Osteocyte (in vitro differentiated cells): ENCODE data around the gene KAZALD1. TPM values are rescaled to one million over a fixed set of nuclear protein-coding genes. Genes with fewer than 3 reads are reported as not detected.

Experiments used
- DNase-seq: peaks from one replicate; pipeline ENCODE4 v3.0.0; 2021; ENCODE audit warnings: mixed read lengths; ENCODE audit not compliant: unreplicated experiment; ENCODE audit errors: extremely low spot score
- H3K27ac Mint-ChIP-seq: one replicate; pipeline ENCODE4 v1.8.0; 2021; ENCODE audit warnings: mild to moderate bottlenecking, mixed read lengths; ENCODE audit not compliant: unreplicated experiment
- H3K27me3 Mint-ChIP-seq: one replicate; pipeline ENCODE4 v1.8.0; 2021; ENCODE audit warnings: mixed read lengths; ENCODE audit not compliant: unreplicated experiment
- H3K36me3 Mint-ChIP-seq: one replicate; pipeline ENCODE4 v1.8.0; 2021; ENCODE audit warnings: mixed read lengths; ENCODE audit not compliant: unreplicated experiment
- H3K4me1 Mint-ChIP-seq: one replicate; pipeline ENCODE4 v1.8.0; 2021; ENCODE audit warnings: mixed read lengths; ENCODE audit not compliant: unreplicated experiment
- H3K4me3 Mint-ChIP-seq: one replicate; pipeline ENCODE4 v1.8.0; 2021; ENCODE audit warnings: mild to moderate bottlenecking, moderate library complexity, mixed read lengths; ENCODE audit not compliant: unreplicated experiment
- H3K9me3 Mint-ChIP-seq: one replicate; pipeline ENCODE4 v1.8.0; 2021; ENCODE audit warnings: mixed read lengths; ENCODE audit not compliant: unreplicated experiment
- CTCF ChIP-seq: fragments of 200-600 bp; sonication (generic); IDR thresholded peaks from 2 replicates; pipeline ENCODE4 v1.5.0; 2021; ENCODE audit warnings: antibody characterized with exemption, mild to moderate bottlenecking, moderate library complexity
- total RNA-seq: library from RNA; stranded (reverse); gene quantifications from 2 replicates; pipeline ENCODE4 v1.2.1, GENCODE V29; 2021

The KAZALD1 gene
- total RNA-seq, 1 donor from 2014 or later = 49.0 TPM

GRCh38 chr10:101014966-101015581, 46.7 kb upstream of the KAZALD1 start:
- Mint-ChIP-seq H3K27ac (no peak overlapping the region), H3K9me3 (no peaks in the 10 kb centered on the region), H3K36me3 (no peaks in the 10 kb centered on the region), H3K4me1 (peaks cover 34% of the 10 kb centered on the region), H3K4me3 (no peak overlapping the region), H3K27me3 (no peaks in the 10 kb centered on the region)
- no peak for DNase-seq
- TF ChIP-seq CTCF = no peak

- DNase-seq = no peak
- no peak overlapping the region for H3K4me3 Mint-ChIP-seq
- no peaks in the 10 kb centered on the region for H3K36me3 Mint-ChIP-seq
- peaks cover 34% of the 10 kb centered on the region for H3K4me1 Mint-ChIP-seq
- no peak overlapping the region for H3K27ac Mint-ChIP-seq
- H3K27me3 Mint-ChIP-seq = no peaks in the 10 kb centered on the region
- TF ChIP-seq CTCF = no peak
- H3K9me3 Mint-ChIP-seq = no peaks in the 10 kb centered on the region
Measured at GRCh38 chr10:101015582-101015973, 46.2 kb upstream of the KAZALD1 start.

GRCh38 chr10:101016814-101017213, 45.0 kb upstream of the KAZALD1 start:
- DNase-seq = no peak
- no peak for TF ChIP-seq CTCF
- no peaks in the 10 kb centered on the region for H3K9me3 Mint-ChIP-seq
- H3K4me1 Mint-ChIP-seq = peaks cover 34% of the 10 kb centered on the region
- H3K36me3 Mint-ChIP-seq = no peaks in the 10 kb centered on the region
- no peak overlapping the region for H3K4me3 Mint-ChIP-seq
- H3K27ac Mint-ChIP-seq = no peak overlapping the region
- H3K27me3 Mint-ChIP-seq = no peaks in the 10 kb centered on the region

- H3K27me3 Mint-ChIP-seq = no peaks in the 10 kb centered on the region
- no peak overlapping the region for H3K4me3 Mint-ChIP-seq
- H3K9me3 Mint-ChIP-seq = no peaks in the 10 kb centered on the region
- no peaks in the 10 kb centered on the region for H3K36me3 Mint-ChIP-seq
- peaks cover 27% of the 10 kb centered on the region for H3K4me1 Mint-ChIP-seq
- H3K27ac Mint-ChIP-seq = no peak overlapping the region
- DNase-seq = no peak
- TF ChIP-seq CTCF = no peak
Measured at GRCh38 chr10:101018118-101018599, 43.6 kb upstream of the KAZALD1 start.

GRCh38 chr10:101018600-101019439, 43.0 kb upstream of the KAZALD1 start:
- peak; percentile 83 for TF ChIP-seq CTCF
- H3K4me1 Mint-ChIP-seq = peaks cover 22% of the 10 kb centered on the region
- peak; percentile 94 for DNase-seq
- no peak overlapping the region for H3K27ac Mint-ChIP-seq
- no peaks in the 10 kb centered on the region for H3K27me3 Mint-ChIP-seq
- H3K4me3 Mint-ChIP-seq = no peak overlapping the region
- no peaks in the 10 kb centered on the region for H3K9me3 Mint-ChIP-seq
- H3K36me3 Mint-ChIP-seq = no peaks in the 10 kb centered on the region
